Effector memory CD4-positive, alpha-beta T cell (primary cell): Measurements from ENCODE around the gene TMEM145.

Experiments used
- DNase-seq, 3 donors: peaks; one replicate each; pipeline ENCODE4 v3.0.0-alpha.2; 2020
- H3K27ac ChIP-seq: 2 replicates; pipeline ENCODE4 v1.7.0; 2013; ENCODE audit warnings: mild to moderate bottlenecking, low read length, moderate library complexity; ENCODE audit not compliant: insufficient read depth, poor library complexity, severe bottlenecking
- H3K27me3 ChIP-seq: replicated peaks from 2 replicates; pipeline ENCODE4 v1.7.0; 2013; ENCODE audit warnings: mild to moderate bottlenecking, low read length; ENCODE audit not compliant: insufficient read depth, control insufficient read depth, poor library complexity, severe bottlenecking
- H3K36me3 ChIP-seq: 2 replicates; pipeline ENCODE4 v1.7.0; 2013; ENCODE audit warnings: mild to moderate bottlenecking, low read length, moderate library complexity; ENCODE audit not compliant: control insufficient read depth, insufficient read depth
- H3K4me1 ChIP-seq: 2 replicates; pipeline ENCODE4 v1.7.0; 2013; ENCODE audit warnings: low read length, mild to moderate bottlenecking; ENCODE audit not compliant: control insufficient read depth, insufficient read depth, poor library complexity, severe bottlenecking
- H3K4me3 ChIP-seq: 2 replicates; pipeline ENCODE4 v1.7.0; 2013; ENCODE audit warnings: low read length, low read depth, mild to moderate bottlenecking; ENCODE audit not compliant: insufficient read depth, poor library complexity, severe bottlenecking
- H3K9me3 ChIP-seq: 2 replicates; pipeline ENCODE4 v1.7.0; 2013; ENCODE audit warnings: mild to moderate bottlenecking, low read length, moderate library complexity; ENCODE audit not compliant: control insufficient read depth

Gene TMEM145

GRCh38 chr19:42283188-42284065 is 29.7 kb upstream of the TMEM145 start:
- peak overlapping the region; percentile 49 for H3K4me3 ChIP-seq
- peaks cover 41% of the 10 kb centered on the region for H3K4me1 ChIP-seq
- H3K27me3 ChIP-seq, result no peaks in the 10 kb centered on the region
- peak; percentile 94 to 95 (median 95) for DNase-seq
- no peaks in the 10 kb centered on the region for H3K9me3 ChIP-seq
- peaks cover 20% of the 10 kb centered on the region for H3K36me3 ChIP-seq
- H3K27ac ChIP-seq, result peak overlapping the region; percentile 85

- H3K9me3 ChIP-seq, result no peaks in the 10 kb centered on the region
- peak overlapping the region; percentile 57 for H3K27ac ChIP-seq
- H3K36me3 ChIP-seq, result peaks cover 26% of the 10 kb centered on the region
- H3K4me1 ChIP-seq, result peaks cover 39% of the 10 kb centered on the region
- H3K4me3 ChIP-seq, result no peak overlapping the region
- H3K27me3 ChIP-seq, result no peaks in the 10 kb centered on the region
- peak; percentile 79 to 85 (median 83) for DNase-seq
These were observed 29.0 kb upstream of the TMEM145 start for GRCh38 chr19:42284066-42284501.

GRCh38 chr19:42284591-42285341 is 28.3 kb upstream of the TMEM145 start:
- no peaks in the 10 kb centered on the region for H3K9me3 ChIP-seq
- no peaks in the 10 kb centered on the region for H3K27me3 ChIP-seq
- peaks cover 33% of the 10 kb centered on the region for H3K4me1 ChIP-seq
- peak overlapping the region; percentile 67 for H3K4me3 ChIP-seq
- peaks cover 31% of the 10 kb centered on the region for H3K36me3 ChIP-seq
- peak overlapping the region; percentile 72 for H3K27ac ChIP-seq
- no peak for DNase-seq

GRCh38 chr19:42285541-42285941 is 27.6 kb upstream of the TMEM145 start:
- Histone ChIP-seq H3K9me3 (no peaks in the 10 kb centered on the region), H3K27ac (peak overlapping the region; percentile 72), H3K36me3 (peaks cover 39% of the 10 kb centered on the region), H3K4me3 (no peak overlapping the region), H3K27me3 (no peaks in the 10 kb centered on the region), H3K4me1 (peaks cover 33% of the 10 kb centered on the region)
- DNase-seq, result no peak

GRCh38 chr19:42285988-42286348 is 27.1 kb upstream of the TMEM145 start:
- Histone ChIP-seq H3K36me3 (peaks cover 43% of the 10 kb centered on the region), H3K4me1 (peaks cover 33% of the 10 kb centered on the region), H3K27ac (no peak overlapping the region), H3K27me3 (no peaks in the 10 kb centered on the region), H3K4me3 (no peak overlapping the region), H3K9me3 (no peaks in the 10 kb centered on the region)
- DNase-seq, result no peak

GRCh38 chr19:42286349-42287016 is 26.6 kb upstream of the TMEM145 start:
- Histone ChIP-seq H3K27me3 (no peaks in the 10 kb centered on the region), H3K4me1 (peaks cover 28% of the 10 kb centered on the region), H3K9me3 (no peaks in the 10 kb centered on the region), H3K36me3 (peaks cover 47% of the 10 kb centered on the region), H3K4me3 (no peak overlapping the region), H3K27ac (no peak overlapping the region)
- no peak for DNase-seq

- H3K27me3 ChIP-seq, result no peaks in the 10 kb centered on the region
- DNase-seq, result no peak
- peaks cover 53% of the 10 kb centered on the region for H3K36me3 ChIP-seq
- H3K4me1 ChIP-seq, result peaks cover 25% of the 10 kb centered on the region
- H3K27ac ChIP-seq, result no peak overlapping the region
- no peaks in the 10 kb centered on the region for H3K9me3 ChIP-seq
- no peak overlapping the region for H3K4me3 ChIP-seq
These were observed 25.9 kb upstream of the TMEM145 start for GRCh38 chr19:42287017-42287826.

- DNase-seq, result no peak
- no peak overlapping the region for H3K27ac ChIP-seq
- H3K4me3 ChIP-seq, result no peak overlapping the region
- no peaks in the 10 kb centered on the region for H3K27me3 ChIP-seq
- H3K4me1 ChIP-seq, result peaks cover 20% of the 10 kb centered on the region
- peaks cover 59% of the 10 kb centered on the region for H3K36me3 ChIP-seq
- H3K9me3 ChIP-seq, result no peaks in the 10 kb centered on the region
These were observed 25.3 kb upstream of the TMEM145 start for GRCh38 chr19:42287827-42288107.

- no peak overlapping the region for H3K27ac ChIP-seq
- no peak overlapping the region for H3K4me3 ChIP-seq
- H3K36me3 ChIP-seq, result peaks cover 65% of the 10 kb centered on the region
- peaks cover 14% of the 10 kb centered on the region for H3K4me1 ChIP-seq
- no peak for DNase-seq
- no peaks in the 10 kb centered on the region for H3K9me3 ChIP-seq
- no peaks in the 10 kb centered on the region for H3K27me3 ChIP-seq
These were observed 24.7 kb upstream of the TMEM145 start for GRCh38 chr19:42288387-42288786.
